Cardiac muscle cell (in vitro differentiated cells and primary cell): ENCODE data around the gene PEX14. TPM values are rescaled to one million over a fixed set of nuclear protein-coding genes. Genes with fewer than 3 reads are reported as not detected.

Experiments
- DNase-seq, 2 donors: peaks; one replicate each; pipeline versions ENCODE4 v3.0.0 to v3.0.0-alpha.2; 2010 to 2017; ENCODE audit warnings: low read depth in 1 of 2, low spot score in 1 of 2
- H3K27ac ChIP-seq: fragments of 200-600 bp; sonication (generic); 2 replicates; pipeline ENCODE4 v1.5.1; 2016
- H3K27me3 ChIP-seq: fragments of 200-600 bp; sonication (generic); 2 replicates; pipeline ENCODE4 v1.6.0; 2016; ENCODE audit warnings: control low read depth
- H3K36me3 ChIP-seq: fragments of 200-600 bp; sonication (generic); 2 replicates; pipeline ENCODE4 v1.5.1; 2016; ENCODE audit warnings: control low read depth
- H3K4me1 ChIP-seq: fragments of 200-600 bp; sonication (generic); 2 replicates; pipeline ENCODE4 v1.8.1; 2017; ENCODE audit warnings: low read depth, mild to moderate bottlenecking, mixed run types
- H3K4me3 ChIP-seq: fragments of 200-600 bp; sonication (generic); 2 replicates; pipeline ENCODE4 v1.5.1; 2016; ENCODE audit warnings: mild to moderate bottlenecking
- H3K9me3 ChIP-seq: fragments of 200-600 bp; sonication (generic); 2 replicates; pipeline ENCODE4 v1.5.1; 2017; ENCODE audit warnings: low read depth, mild to moderate bottlenecking, control low read depth
- CTCF ChIP-seq: IDR thresholded peaks from 2 replicates; pipeline ENCODE4 v1.5.1; 2012; ENCODE audit warnings: low read depth, mild to moderate bottlenecking, low read length
- polyA plus RNA-seq: library from polyadenylated mRNA; unstranded; fragments of >200 nt; fragmentation: Nextera tagmentation; extraction: Ambion mirVana; gene quantifications from 2 replicates; pipeline ENCODE4 v1.2.1, GENCODE V29; 2016
- total RNA-seq: library from RNA; depleted of rRNA; stranded (reverse); fragments of >200 nt; gene quantifications from 2 replicates; pipeline ENCODE4 v1.2.3, GENCODE V29; 2016

Gene PEX14
- total and polyA plus RNA-seq, 2 experiments from 2014 or later, result 25.0 to 32.1 TPM

- TF ChIP-seq CTCF, result no peak
- Histone ChIP-seq H3K27ac (no peak overlapping the region), H3K4me3 (no peak overlapping the region), H3K4me1 (peaks cover 6% of the 10 kb centered on the region), H3K36me3 (no peaks in the 10 kb centered on the region), H3K9me3 (no peaks in the 10 kb centered on the region), H3K27me3 (no peaks in the 10 kb centered on the region)
- DNase-seq, result no peak
These were observed 89.3 kb downstream of the PEX14 start for GRCh38 chr1:10564063-10564462.

- H3K4me3 ChIP-seq, result no peak overlapping the region
- peaks cover 6% of the 10 kb centered on the region for H3K4me1 ChIP-seq
- TF ChIP-seq CTCF, result no peak
- no peaks in the 10 kb centered on the region for H3K27me3 ChIP-seq
- H3K9me3 ChIP-seq, result no peaks in the 10 kb centered on the region
- no peaks in the 10 kb centered on the region for H3K36me3 ChIP-seq
- DNase-seq, result no peak
- no peak overlapping the region for H3K27ac ChIP-seq
These were observed 94.8 kb downstream of the PEX14 start for GRCh38 chr1:10569531-10569930.

- no peaks in the 10 kb centered on the region for H3K27me3 ChIP-seq
- H3K36me3 ChIP-seq, result no peaks in the 10 kb centered on the region
- no peak for TF ChIP-seq CTCF
- DNase-seq, result peak in 1 of 2 donors; percentile 45
- no peaks in the 10 kb centered on the region for H3K4me1 ChIP-seq
- no peak overlapping the region for H3K27ac ChIP-seq
- H3K9me3 ChIP-seq, result no peaks in the 10 kb centered on the region
- H3K4me3 ChIP-seq, result no peak overlapping the region
These were observed 100.9 kb downstream of the PEX14 start for GRCh38 chr1:10575616-10576015.

GRCh38 chr1:10578070-10578469, 103.3 kb downstream of the PEX14 start:
- H3K4me1 ChIP-seq, result no peaks in the 10 kb centered on the region

GRCh38 chr1:10583641-10584040, 108.9 kb downstream of the PEX14 start:
- Histone ChIP-seq H3K36me3 (no peaks in the 10 kb centered on the region), H3K4me3 (no peak overlapping the region), H3K4me1 (no peaks in the 10 kb centered on the region), H3K9me3 (no peaks in the 10 kb centered on the region), H3K27ac (no peak overlapping the region), H3K27me3 (no peaks in the 10 kb centered on the region)
- no peak for DNase-seq
- no peak for TF ChIP-seq CTCF

More at GRCh38 chr1:10578070-10578469, 103.3 kb downstream of the PEX14 start:
- Histone ChIP-seq H3K36me3 (no peaks in the 10 kb centered on the region), H3K27ac (no peak overlapping the region), H3K4me3 (no peak overlapping the region), H3K27me3 (no peaks in the 10 kb centered on the region), H3K9me3 (no peaks in the 10 kb centered on the region)
- TF ChIP-seq CTCF, result no peak
- DNase-seq, result no peak

- H3K4me1 ChIP-seq, result no peaks in the 10 kb centered on the region
- H3K27ac ChIP-seq, result no peak overlapping the region
- no peaks in the 10 kb centered on the region for H3K36me3 ChIP-seq
- H3K4me3 ChIP-seq, result no peak overlapping the region
- TF ChIP-seq CTCF, result no peak
- no peak for DNase-seq
- no peaks in the 10 kb centered on the region for H3K9me3 ChIP-seq
- H3K27me3 ChIP-seq, result no peaks in the 10 kb centered on the region
These were observed 110.5 kb downstream of the PEX14 start for GRCh38 chr1:10585242-10585641.
